ENCODE measurements around the gene MAP3K8.

MAP3K8 gene

DNA sequence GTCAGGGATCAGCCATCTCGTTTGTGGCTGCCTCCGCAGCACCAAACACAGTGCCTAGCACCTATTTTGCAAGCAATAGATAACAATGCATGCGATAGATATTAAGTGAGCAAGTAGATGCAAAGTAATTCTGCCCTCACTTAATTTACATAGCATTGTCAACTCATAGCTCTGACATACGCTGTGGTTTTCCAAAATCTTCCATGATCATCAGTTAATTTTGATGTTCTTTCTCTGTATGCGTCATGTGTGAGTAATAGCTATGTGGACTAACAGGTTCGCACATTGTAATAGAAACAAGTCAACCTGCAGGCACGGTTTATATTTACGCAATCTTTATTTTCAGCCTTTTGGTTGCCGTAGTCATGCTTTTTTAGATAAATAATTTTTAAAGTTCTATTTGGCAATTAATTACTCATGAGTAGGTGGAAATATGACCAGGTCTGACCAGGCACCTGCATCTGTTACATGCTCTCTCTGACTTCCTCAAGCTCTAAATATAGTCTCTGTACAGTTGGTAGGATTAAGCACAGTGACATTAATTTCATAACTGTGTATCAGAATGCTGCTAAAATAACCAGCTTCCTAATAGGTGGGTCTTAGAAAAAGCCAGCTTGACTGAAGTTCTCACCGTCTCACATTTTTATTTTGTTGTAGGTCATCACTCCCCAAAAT lies 13.3 kb downstream of the MAP3K8 start:
- no peak overlapping the region for H3K4me3 ChIP-seq (ENCODE audit: insufficient read depth, low read depth, low read length)
- no peaks in the 10 kb centered on the region for H3K9me3 ChIP-seq (ENCODE audit: control insufficient read depth, low read length)
- H3K27ac ChIP-seq (ENCODE audit: insufficient read depth, low read depth, low read length, poor library complexity, severe bottlenecking) = no peak overlapping the region
- H3K36me3 ChIP-seq (ENCODE audit: control insufficient read depth, insufficient read depth, low read length) = peaks cover 4% of the 10 kb centered on the region
- H3K27me3 ChIP-seq (ENCODE audit: control insufficient read depth, insufficient read depth, low read length, poor library complexity, severe bottlenecking) = no peaks in the 10 kb centered on the region
- H3K4me1 ChIP-seq (ENCODE audit: control insufficient read depth, insufficient read depth, low read length) = no peaks in the 10 kb centered on the region
- 96 to 98% methylated on average over 9 to 10 of the region's 10 CpGs for WGBS, 2 experiments

GRCh38 chr10:30448092-30448491 lies 14.1 kb downstream of the MAP3K8 start:
- Histone ChIP-seq H3K4me3 (ENCODE audit: insufficient read depth, low read depth, low read length) (no peak overlapping the region), H3K9me3 (ENCODE audit: control insufficient read depth, low read length) (no peaks in the 10 kb centered on the region), H3K27me3 (ENCODE audit: control insufficient read depth, insufficient read depth, low read length, poor library complexity, severe bottlenecking) (no peaks in the 10 kb centered on the region), H3K27ac (ENCODE audit: insufficient read depth, low read depth, low read length, poor library complexity, severe bottlenecking) (no peak overlapping the region), H3K36me3 (ENCODE audit: control insufficient read depth, insufficient read depth, low read length) (peaks cover 4% of the 10 kb centered on the region), H3K4me1 (ENCODE audit: control insufficient read depth, insufficient read depth, low read length) (no peaks in the 10 kb centered on the region)
- WGBS, 2 experiments = 100% methylated on average over 1 of the region's 1 CpG

GRCh38 chr10:30453764-30454527 lies 20.0 kb downstream of the MAP3K8 start:
- Histone ChIP-seq H3K4me1 (ENCODE audit: control insufficient read depth, insufficient read depth, low read length) (no peaks in the 10 kb centered on the region), H3K4me3 (ENCODE audit: insufficient read depth, low read depth, low read length) (no peak overlapping the region), H3K9me3 (ENCODE audit: control insufficient read depth, low read length) (no peaks in the 10 kb centered on the region), H3K27ac (ENCODE audit: insufficient read depth, low read depth, low read length, poor library complexity, severe bottlenecking) (no peak overlapping the region), H3K36me3 (ENCODE audit: control insufficient read depth, insufficient read depth, low read length) (peaks cover 7% of the 10 kb centered on the region), H3K27me3 (ENCODE audit: control insufficient read depth, insufficient read depth, low read length, poor library complexity, severe bottlenecking) (no peaks in the 10 kb centered on the region)
- WGBS, 2 experiments = 91 to 96% methylated on average over 6 of the region's 6 CpGs

GRCh38 chr10:30454744-30455510 lies 20.9 kb downstream of the MAP3K8 start:
- no peak overlapping the region for H3K27ac ChIP-seq (ENCODE audit: insufficient read depth, low read depth, low read length, poor library complexity, severe bottlenecking)
- H3K36me3 ChIP-seq (ENCODE audit: control insufficient read depth, insufficient read depth, low read length) = peaks cover 13% of the 10 kb centered on the region
- no peak overlapping the region for H3K4me3 ChIP-seq (ENCODE audit: insufficient read depth, low read depth, low read length)
- WGBS, 2 experiments = 93 to 100% methylated on average over 1 to 3 of the region's 3 CpGs
- H3K9me3 ChIP-seq (ENCODE audit: control insufficient read depth, low read length) = no peaks in the 10 kb centered on the region
- H3K27me3 ChIP-seq (ENCODE audit: control insufficient read depth, insufficient read depth, low read length, poor library complexity, severe bottlenecking) = no peaks in the 10 kb centered on the region
- H3K4me1 ChIP-seq (ENCODE audit: control insufficient read depth, insufficient read depth, low read length) = no peaks in the 10 kb centered on the region

GRCh38 chr10:30455816-30456215 lies 21.8 kb downstream of the MAP3K8 start:
- no peak overlapping the region for H3K27ac ChIP-seq (ENCODE audit: insufficient read depth, low read depth, low read length, poor library complexity, severe bottlenecking)
- H3K4me3 ChIP-seq (ENCODE audit: insufficient read depth, low read depth, low read length) = no peak overlapping the region
- no peaks in the 10 kb centered on the region for H3K27me3 ChIP-seq (ENCODE audit: control insufficient read depth, insufficient read depth, low read length, poor library complexity, severe bottlenecking)
- no peaks in the 10 kb centered on the region for H3K4me1 ChIP-seq (ENCODE audit: control insufficient read depth, insufficient read depth, low read length)
- 83 to 88% methylated on average over 4 of the region's 4 CpGs for WGBS, 2 experiments
- H3K36me3 ChIP-seq (ENCODE audit: control insufficient read depth, insufficient read depth, low read length) = peaks cover 10% of the 10 kb centered on the region
- H3K9me3 ChIP-seq (ENCODE audit: control insufficient read depth, low read length) = no peaks in the 10 kb centered on the region

- H3K4me1 ChIP-seq (ENCODE audit: control insufficient read depth, insufficient read depth, low read length) = no peaks in the 10 kb centered on the region
- WGBS, 2 experiments = 90 to 94% methylated on average over 4 of the region's 4 CpGs
- H3K27ac ChIP-seq (ENCODE audit: insufficient read depth, low read depth, low read length, poor library complexity, severe bottlenecking) = no peak overlapping the region
- H3K27me3 ChIP-seq (ENCODE audit: control insufficient read depth, insufficient read depth, low read length, poor library complexity, severe bottlenecking) = no peaks in the 10 kb centered on the region
- H3K36me3 ChIP-seq (ENCODE audit: control insufficient read depth, insufficient read depth, low read length) = peaks cover 10% of the 10 kb centered on the region
- H3K9me3 ChIP-seq (ENCODE audit: control insufficient read depth, low read length) = no peaks in the 10 kb centered on the region
- H3K4me3 ChIP-seq (ENCODE audit: insufficient read depth, low read depth, low read length) = no peak overlapping the region
These were observed 22.3 kb downstream of the MAP3K8 start for GRCh38 chr10:30456266-30456665.

DNA sequence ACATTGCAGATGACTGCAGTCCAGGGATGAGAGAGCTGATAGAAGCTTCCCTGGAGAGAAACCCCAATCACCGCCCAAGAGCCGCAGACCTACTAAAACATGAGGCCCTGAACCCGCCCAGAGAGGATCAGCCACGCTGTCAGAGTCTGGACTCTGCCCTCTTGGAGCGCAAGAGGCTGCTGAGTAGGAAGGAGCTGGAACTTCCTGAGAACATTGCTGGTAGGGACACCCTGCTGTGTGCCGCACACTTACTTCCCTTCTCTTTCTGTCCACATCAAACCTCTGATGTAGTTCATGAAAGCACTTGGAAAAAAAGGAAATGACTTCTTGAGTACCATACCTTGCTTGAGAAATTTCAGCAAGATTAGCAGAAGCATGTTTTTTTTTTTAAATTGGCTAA lies 25.3 kb downstream of the MAP3K8 start:
- Histone ChIP-seq H3K27me3 (ENCODE audit: control insufficient read depth, insufficient read depth, low read length, poor library complexity, severe bottlenecking) (no peaks in the 10 kb centered on the region), H3K4me3 (ENCODE audit: insufficient read depth, low read depth, low read length) (no peak overlapping the region), H3K4me1 (ENCODE audit: control insufficient read depth, insufficient read depth, low read length) (no peaks in the 10 kb centered on the region), H3K9me3 (ENCODE audit: control insufficient read depth, low read length) (no peaks in the 10 kb centered on the region), H3K36me3 (ENCODE audit: control insufficient read depth, insufficient read depth, low read length) (peaks cover 10% of the 10 kb centered on the region), H3K27ac (ENCODE audit: insufficient read depth, low read depth, low read length, poor library complexity, severe bottlenecking) (no peak overlapping the region)
- WGBS, 2 experiments = 91 to 94% methylated on average over 6 of the region's 6 CpGs

DNA sequence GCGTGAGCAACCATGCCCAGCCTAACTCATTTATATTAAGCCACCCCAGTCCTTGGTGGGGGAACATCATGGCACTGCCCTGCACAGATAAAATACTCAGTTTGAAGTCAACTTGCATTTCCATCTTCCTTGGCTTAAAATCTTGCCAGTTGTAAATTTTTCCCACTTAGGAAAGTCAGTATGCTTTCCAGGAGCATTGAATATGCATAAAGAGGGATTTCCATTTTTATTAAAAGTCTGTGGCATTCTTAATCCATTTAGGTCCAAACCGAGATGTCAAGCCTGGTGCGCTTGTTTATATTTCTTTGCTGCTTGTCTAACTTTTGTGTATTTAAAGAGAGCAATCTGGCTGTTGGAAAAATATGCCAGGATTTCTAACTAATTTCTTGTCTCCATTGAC lies 26.1 kb downstream of the MAP3K8 start:
- Histone ChIP-seq H3K27me3 (ENCODE audit: control insufficient read depth, insufficient read depth, low read length, poor library complexity, severe bottlenecking) (no peaks in the 10 kb centered on the region), H3K27ac (ENCODE audit: insufficient read depth, low read depth, low read length, poor library complexity, severe bottlenecking) (no peak overlapping the region), H3K9me3 (ENCODE audit: control insufficient read depth, low read length) (no peaks in the 10 kb centered on the region), H3K4me1 (ENCODE audit: control insufficient read depth, insufficient read depth, low read length) (no peaks in the 10 kb centered on the region), H3K4me3 (ENCODE audit: insufficient read depth, low read depth, low read length) (no peak overlapping the region), H3K36me3 (ENCODE audit: control insufficient read depth, insufficient read depth, low read length) (peaks cover 10% of the 10 kb centered on the region)
- WGBS, 2 experiments = 88 to 94% methylated on average over 3 of the region's 3 CpGs

- no peaks in the 10 kb centered on the region for H3K4me1 ChIP-seq (ENCODE audit: control insufficient read depth, insufficient read depth, low read length)
- no peak overlapping the region for H3K4me3 ChIP-seq (ENCODE audit: insufficient read depth, low read depth, low read length)
- no peaks in the 10 kb centered on the region for H3K27me3 ChIP-seq (ENCODE audit: control insufficient read depth, insufficient read depth, low read length, poor library complexity, severe bottlenecking)
- H3K27ac ChIP-seq (ENCODE audit: insufficient read depth, low read depth, low read length, poor library complexity, severe bottlenecking) = no peak overlapping the region
- H3K9me3 ChIP-seq (ENCODE audit: control insufficient read depth, low read length) = no peaks in the 10 kb centered on the region
- WGBS, 2 experiments = 88 to 95% methylated on average over 4 of the region's 4 CpGs
- peaks cover 10% of the 10 kb centered on the region for H3K36me3 ChIP-seq (ENCODE audit: control insufficient read depth, insufficient read depth, low read length)
These were observed 28.5 kb downstream of the MAP3K8 start for GRCh38 chr10:30462513-30462912.

DNA sequence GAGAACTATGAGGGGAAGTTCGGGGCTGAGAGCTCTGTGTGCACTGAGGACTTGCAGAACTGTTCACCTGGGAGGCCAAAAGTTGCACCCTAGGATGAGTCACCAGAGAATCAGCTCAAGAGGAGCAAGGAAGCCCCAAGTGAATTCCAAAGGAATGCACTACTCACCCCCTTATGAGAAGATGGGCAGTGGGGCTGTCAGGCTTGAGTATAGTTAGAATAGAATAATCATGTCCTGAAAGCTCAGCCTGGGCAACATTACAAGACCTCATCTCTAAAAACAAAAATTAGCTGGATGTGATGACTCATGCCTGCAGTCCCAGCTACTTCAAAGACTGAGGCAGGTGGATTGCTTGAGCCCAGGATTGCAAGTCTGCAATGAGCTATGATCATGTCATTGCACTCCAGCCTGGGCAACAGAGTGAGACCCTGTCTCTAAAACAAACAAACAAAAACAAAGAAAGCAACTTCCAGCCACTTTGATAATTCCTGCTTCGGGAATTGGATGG lies 30.0 kb downstream of the MAP3K8 start:
- WGBS, 2 experiments = 94 to 96% methylated on average over 2 of the region's 2 CpGs
- Histone ChIP-seq H3K27me3 (ENCODE audit: control insufficient read depth, insufficient read depth, low read length, poor library complexity, severe bottlenecking) (no peaks in the 10 kb centered on the region), H3K9me3 (ENCODE audit: control insufficient read depth, low read length) (no peaks in the 10 kb centered on the region), H3K27ac (ENCODE audit: insufficient read depth, low read depth, low read length, poor library complexity, severe bottlenecking) (no peak overlapping the region), H3K4me1 (ENCODE audit: control insufficient read depth, insufficient read depth, low read length) (no peaks in the 10 kb centered on the region), H3K36me3 (ENCODE audit: control insufficient read depth, insufficient read depth, low read length) (peaks cover 6% of the 10 kb centered on the region), H3K4me3 (ENCODE audit: insufficient read depth, low read depth, low read length) (no peak overlapping the region)
